Lung (tissue), 12 donors: Measurements from ENCODE around the gene RFX4. TPM values are rescaled to one million over a fixed set of nuclear protein-coding genes. Genes with fewer than 3 reads are reported as not detected.

Source experiments
- ATAC-seq: fragments of 200-7000 bp; cut with Tn5 transposase; one replicate; pipeline ENCODE4 v1.9.1; 2020; ENCODE audit warnings: moderate number of reproducible peaks; ENCODE audit not compliant: insufficient read depth, low FRiP score
- DNase-seq, 3 donors: peaks; one replicate each; pipeline ENCODE4 v3.0.0-alpha.2; 2013 to 2017
- H3K27ac ChIP-seq, 2 donors: one replicate each; pipeline ENCODE4 v1.5.1; 2013; ENCODE audit warnings: mild to moderate bottlenecking in 2 of 2, moderate library complexity in 2 of 2, control low read depth in 1 of 2, inconsistent platforms in 1 of 2, low read depth in 1 of 2, low read length in 1 of 2
- H3K27me3 ChIP-seq, 3 donors: one replicate each; pipeline ENCODE4 v1.5.1; 2013; ENCODE audit warnings: low read length in 2 of 3; ENCODE audit not compliant: control insufficient read depth in 3 of 3, insufficient read depth in 3 of 3
- H3K36me3 ChIP-seq, 4 donors: one replicate each; pipeline ENCODE4 v1.5.1; 2013; ENCODE audit warnings: low read length in 4 of 4, mild to moderate bottlenecking in 1 of 4, moderate library complexity in 1 of 4; ENCODE audit not compliant: control insufficient read depth in 4 of 4, insufficient read depth in 4 of 4
- H3K4me1 ChIP-seq, 5 donors: one replicate each; pipeline ENCODE4 v1.5.1; 2013; ENCODE audit warnings: low read length in 5 of 5, mild to moderate bottlenecking in 2 of 5, moderate library complexity in 1 of 5; ENCODE audit not compliant: control insufficient read depth in 5 of 5, insufficient read depth in 5 of 5
- H3K4me3 ChIP-seq: one replicate; pipeline ENCODE4 v1.5.1; 2013; ENCODE audit warnings: mild to moderate bottlenecking, control low read depth, moderate library complexity
- H3K9ac ChIP-seq, 2 donors: one replicate each; pipeline ENCODE4 v1.5.1; 2013; ENCODE audit warnings: low read length in 2 of 2, control low read depth in 1 of 2; ENCODE audit not compliant: insufficient read depth in 1 of 2
- H3K9me3 ChIP-seq, 4 donors: one replicate each; pipeline ENCODE4 v1.5.1; 2013; ENCODE audit warnings: low read length in 3 of 4, mild to moderate bottlenecking in 1 of 4, moderate library complexity in 1 of 4; ENCODE audit not compliant: control insufficient read depth in 4 of 4, insufficient read depth in 3 of 4
- CTCF ChIP-seq: IDR thresholded peaks from 2 replicates; pipeline ENCODE4 v1.5.1; 2012; ENCODE audit warnings: mild to moderate bottlenecking; ENCODE audit errors: control extremely low read depth, extremely low read depth
- WGBS, 2 donors: extraction: QIAGEN DNeasy Blood & Tissue Kit; methylation state at CpG; one replicate each; pipeline ENCODE4 v1.1.7; 2013; 5-methylcytosine and 5-hydroxymethylcytosine counted together
- polyA plus RNA-seq, 2 donors: library from polyadenylated mRNA; stranded (reverse); fragments of 200-250 nt; gene quantifications; one replicate each; pipeline ENCODE4 v1.2.1, GENCODE V29; 2013
- total RNA-seq, 2 donors: library from RNA; depleted of rRNA in 1 of 2; stranded (reverse); fragments of >200 nt in 1 of 2; gene quantifications; one replicate each; pipeline ENCODE4 v1.2.1, GENCODE V29; 2014 to 2021
- donor health status: control.
- donor health status: control.
- donor health status: Bipolar disorder and iron deficiency.
- donor health status: healthy.
- donor health status: DM: yes; HTN: yes; CAD: no.

The RFX4 gene
- total and polyA plus RNA-seq, 4 donors, result not detected

- Histone ChIP-seq H3K9ac (peak overlapping the region; percentile 37 to 98), H3K9me3 (no peaks in the 10 kb centered on the region), H3K27ac (peak overlapping the region; percentile 97), H3K36me3 (peaks cover 0 to 6% (median 0%) of the 10 kb centered on the region in 4 donors), H3K27me3 (no peaks in the 10 kb centered on the region), H3K4me1 (peaks cover 0 to 16% (median 10%) of the 10 kb centered on the region in 5 donors), H3K4me3 (peak overlapping the region; percentile 73)
- no peak for TF ChIP-seq CTCF
- ATAC-seq (no peak), DNase-seq (no peak)
- WGBS, 2 donors, result 41 to 43% methylated on average over 25 of the region's 25 CpGs
Measured at GRCh38 chr12:106773286-106774004, 190.6 kb downstream of the RFX4 start.

- TF ChIP-seq CTCF, result no peak
- peak within 1 kb of the TSS; percentile 97 for H3K27ac ChIP-seq
- H3K9ac ChIP-seq, result peak within 1 kb of the TSS; percentile 81 to 98
- DNase-seq, result peak; percentile 98 to 100 (median 100)
- H3K36me3 ChIP-seq, result peaks cover 0 to 6% (median 0%) of the 10 kb centered on the region in 4 donors
- ATAC-seq, result peak; percentile 95
- peak within 1 kb of the TSS; percentile 84 for H3K4me3 ChIP-seq
- H3K4me1 ChIP-seq, result peaks cover 0 to 16% (median 10%) of the 10 kb centered on the region in 5 donors
- no peaks in the 10 kb centered on the region for H3K9me3 ChIP-seq
- WGBS, 2 donors, result 0% methylated on average over 54 to 66 of the region's 66 CpGs
- H3K27me3 ChIP-seq, result no peaks in the 10 kb centered on the region
Measured at GRCh38 chr12:106774005-106774807, 191.4 kb downstream of the RFX4 start, which contains the start of gene RIC8B. TSS of gene RIC8B (plus strand) at chr12:106774682. CDS start at chr12:106774746, 64 bp downstream.

- peak overlapping the region; percentile 76 to 90 for H3K9ac ChIP-seq
- 7% methylated on average over 27 to 29 of the region's 29 CpGs for WGBS, 2 donors
- peak overlapping the region; percentile 84 for H3K4me3 ChIP-seq
- no peaks in the 10 kb centered on the region for H3K9me3 ChIP-seq
- peaks cover 0 to 6% (median 0%) of the 10 kb centered on the region in 4 donors for H3K36me3 ChIP-seq
- H3K27me3 ChIP-seq, result no peaks in the 10 kb centered on the region
- ATAC-seq (peak; percentile 24), DNase-seq (no peak)
- no peak for TF ChIP-seq CTCF
- H3K4me1 ChIP-seq, result peaks cover 0 to 16% (median 10%) of the 10 kb centered on the region in 5 donors
- H3K27ac ChIP-seq, result peak overlapping the region; percentile 92 to 97
Measured at GRCh38 chr12:106774808-106775524, 192.2 kb downstream of the RFX4 start.
